GM12873 (cell line): Measurements from ENCODE around the gene PHLDB3.

Experiments used
- TF ChIP-seq, protein P1 (sequence below): IDR thresholded peaks from 2 replicates; pipeline ENCODE4 v1.5.1; 2012; ENCODE audit warnings: low read depth, mild to moderate bottlenecking, moderate library complexity, low read length, control low read depth; ENCODE audit not compliant: insufficient read depth; ENCODE audit errors: missing control alignments

Gene PHLDB3

DNA sequence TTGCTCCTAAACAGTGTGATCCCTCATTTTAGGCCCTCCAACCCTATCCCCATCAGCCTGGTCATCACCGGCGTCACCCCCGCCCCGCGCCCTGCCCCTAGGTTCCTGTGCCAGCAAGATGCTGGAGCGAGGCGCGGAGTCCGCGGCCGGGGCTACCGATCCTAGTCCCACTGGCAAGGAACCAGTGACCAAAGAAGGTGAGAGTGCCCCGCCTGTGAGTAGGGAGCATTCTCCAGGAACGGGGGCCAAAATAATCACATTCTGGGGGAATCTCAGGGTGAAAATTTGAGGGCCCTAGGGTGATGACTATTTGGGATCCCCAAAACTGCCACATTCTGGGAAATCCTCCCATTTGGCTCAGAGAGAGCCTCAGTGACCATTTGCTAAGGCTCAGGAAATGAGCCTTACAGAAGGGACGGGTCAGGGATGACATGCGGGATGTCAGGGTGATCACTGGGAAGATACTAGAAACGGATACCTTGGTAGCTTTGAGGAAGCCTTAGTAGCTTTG, 29.8 kb upstream of the PHLDB3 start:
- TF ChIP-seq, protein P1, sequence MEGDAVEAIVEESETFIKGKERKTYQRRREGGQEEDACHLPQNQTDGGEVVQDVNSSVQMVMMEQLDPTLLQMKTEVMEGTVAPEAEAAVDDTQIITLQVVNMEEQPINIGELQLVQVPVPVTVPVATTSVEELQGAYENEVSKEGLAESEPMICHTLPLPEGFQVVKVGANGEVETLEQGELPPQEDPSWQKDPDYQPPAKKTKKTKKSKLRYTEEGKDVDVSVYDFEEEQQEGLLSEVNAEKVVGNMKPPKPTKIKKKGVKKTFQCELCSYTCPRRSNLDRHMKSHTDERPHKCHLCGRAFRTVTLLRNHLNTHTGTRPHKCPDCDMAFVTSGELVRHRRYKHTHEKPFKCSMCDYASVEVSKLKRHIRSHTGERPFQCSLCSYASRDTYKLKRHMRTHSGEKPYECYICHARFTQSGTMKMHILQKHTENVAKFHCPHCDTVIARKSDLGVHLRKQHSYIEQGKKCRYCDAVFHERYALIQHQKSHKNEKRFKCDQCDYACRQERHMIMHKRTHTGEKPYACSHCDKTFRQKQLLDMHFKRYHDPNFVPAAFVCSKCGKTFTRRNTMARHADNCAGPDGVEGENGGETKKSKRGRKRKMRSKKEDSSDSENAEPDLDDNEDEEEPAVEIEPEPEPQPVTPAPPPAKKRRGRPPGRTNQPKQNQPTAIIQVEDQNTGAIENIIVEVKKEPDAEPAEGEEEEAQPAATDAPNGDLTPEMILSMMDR: no peak

DNA sequence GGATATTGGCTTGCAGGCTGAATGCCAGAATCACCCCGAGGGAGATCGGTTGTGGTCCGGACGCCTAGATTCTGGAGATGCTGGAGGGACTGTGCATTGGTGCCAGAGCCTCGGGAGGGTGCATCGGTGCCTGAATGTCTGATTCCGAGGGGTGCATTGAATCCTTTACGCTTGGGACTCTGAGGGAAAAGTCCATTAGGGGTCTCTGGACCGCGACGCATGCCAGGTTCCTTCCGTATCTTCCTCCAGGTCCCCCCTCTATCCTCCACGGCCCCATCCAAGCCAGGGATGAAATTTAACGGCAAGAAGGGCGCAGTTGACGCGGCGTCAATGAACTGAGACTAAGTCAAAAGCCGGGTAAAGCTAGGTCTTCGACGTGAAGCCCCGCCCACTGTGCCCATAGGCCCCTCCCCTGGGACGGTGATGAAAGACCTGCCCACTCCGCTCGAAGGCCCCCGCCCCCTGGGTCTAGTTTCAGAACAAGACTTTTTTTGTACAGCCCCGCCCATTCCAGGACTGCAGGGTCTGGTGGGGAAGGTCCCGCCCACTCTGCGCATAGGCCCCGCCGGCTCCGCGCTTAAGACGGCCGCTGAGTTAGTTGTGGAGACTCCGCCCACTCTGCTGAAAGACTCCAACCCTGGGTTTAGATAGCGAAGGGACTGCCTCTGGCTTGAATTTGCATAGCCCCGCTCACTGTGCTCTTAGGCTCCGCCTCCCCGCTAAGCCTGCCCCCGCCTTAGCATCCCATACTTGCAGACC, 29.2 kb upstream of the PHLDB3 start:
- TF ChIP-seq, protein P1: no peak

DNA sequence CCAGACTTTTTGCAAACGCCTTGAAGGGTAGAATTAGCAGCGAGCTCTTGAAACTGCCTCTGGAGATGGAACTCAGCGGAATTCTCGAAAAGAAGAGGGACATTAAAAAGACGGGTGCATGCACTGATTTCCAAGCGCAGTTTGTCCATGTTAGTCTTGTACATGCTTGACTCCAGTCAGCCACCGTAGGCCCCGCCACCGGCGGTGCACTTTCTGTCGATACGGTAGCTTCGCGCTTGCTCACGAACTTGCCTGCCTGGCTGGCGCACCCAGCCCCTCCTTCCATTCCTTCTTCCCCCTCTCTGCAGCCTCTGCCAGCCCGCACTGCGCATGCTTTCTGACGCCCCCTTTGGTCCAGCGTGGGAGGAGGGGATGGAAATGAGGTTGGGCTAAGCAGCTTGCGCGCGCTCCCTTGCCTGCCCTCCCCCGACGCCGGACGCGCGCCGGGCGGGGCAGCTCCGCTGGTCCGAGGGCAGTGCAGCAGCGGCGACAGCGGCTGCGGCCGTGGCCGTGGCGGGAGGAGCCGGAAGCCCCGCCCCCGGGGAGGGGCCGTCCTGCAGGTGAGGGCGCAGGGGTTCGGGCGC, 28.5 kb upstream of the PHLDB3 start, which contains the start of gene ZNF575:
Gene ZNF575 (plus strand): TSS at position 227 of the 584 bp plus-strand sequence. CDS start 1,235 bp downstream, outside the sequence.
- TF ChIP-seq, protein P1: no peak

DNA sequence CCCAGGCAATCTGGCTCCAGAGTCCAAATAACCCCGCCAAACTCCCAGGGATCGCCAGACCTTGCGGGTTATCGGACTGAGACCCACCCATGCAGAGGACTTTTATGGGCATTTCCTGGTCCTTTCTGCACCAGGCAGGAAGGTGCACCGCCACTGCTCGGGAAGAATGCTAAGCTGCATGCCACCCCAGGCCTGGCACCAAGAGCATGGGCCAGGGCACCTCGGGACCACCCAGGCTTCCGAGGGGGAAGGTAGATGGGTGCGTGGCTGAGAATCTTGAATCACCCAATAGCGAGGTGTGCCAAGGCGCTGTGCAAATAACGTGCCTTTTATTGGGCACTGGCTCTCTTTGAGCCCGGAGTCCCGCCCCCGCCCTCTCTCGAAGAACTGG, 28.0 kb upstream of the PHLDB3 start:
- TF ChIP-seq, protein P1: no peak

DNA sequence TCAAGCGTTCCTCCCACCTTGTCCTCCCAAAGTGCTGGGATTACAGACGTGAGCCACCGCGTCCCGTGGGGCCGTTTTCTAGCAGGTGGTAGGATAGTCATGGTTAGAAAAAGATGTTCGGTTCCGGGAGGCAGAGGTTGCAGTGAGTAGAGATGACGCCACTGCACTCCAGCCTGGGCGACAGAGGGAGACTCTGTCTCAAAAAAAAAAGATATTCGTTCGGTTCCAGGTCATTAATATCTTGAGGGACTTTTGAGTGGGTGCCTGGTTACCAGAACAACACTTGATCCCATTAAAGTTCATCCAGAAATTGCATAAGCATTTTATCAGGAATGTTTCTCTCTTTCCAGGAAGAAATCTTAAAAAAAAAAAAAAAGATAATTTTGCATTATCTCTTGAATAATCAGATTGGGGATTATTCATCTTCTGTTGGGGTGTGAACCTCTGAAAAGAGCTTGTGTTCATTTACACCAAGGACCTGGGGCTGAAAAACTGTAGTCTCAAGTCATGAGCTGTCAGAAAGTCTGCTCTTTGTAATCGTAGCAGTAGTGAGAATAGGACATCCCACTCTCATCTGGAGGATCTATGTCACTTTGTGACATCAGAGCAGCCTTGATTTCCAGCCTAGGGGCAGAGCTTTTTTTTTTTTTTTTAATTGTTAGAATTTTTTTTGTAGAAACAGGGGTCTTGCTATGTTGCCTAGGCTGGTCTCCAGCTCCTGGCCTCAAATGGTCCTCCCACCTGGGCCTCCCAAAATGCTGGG, 23.5 kb upstream of the PHLDB3 start:
- TF ChIP-seq, protein P1: no peak

DNA sequence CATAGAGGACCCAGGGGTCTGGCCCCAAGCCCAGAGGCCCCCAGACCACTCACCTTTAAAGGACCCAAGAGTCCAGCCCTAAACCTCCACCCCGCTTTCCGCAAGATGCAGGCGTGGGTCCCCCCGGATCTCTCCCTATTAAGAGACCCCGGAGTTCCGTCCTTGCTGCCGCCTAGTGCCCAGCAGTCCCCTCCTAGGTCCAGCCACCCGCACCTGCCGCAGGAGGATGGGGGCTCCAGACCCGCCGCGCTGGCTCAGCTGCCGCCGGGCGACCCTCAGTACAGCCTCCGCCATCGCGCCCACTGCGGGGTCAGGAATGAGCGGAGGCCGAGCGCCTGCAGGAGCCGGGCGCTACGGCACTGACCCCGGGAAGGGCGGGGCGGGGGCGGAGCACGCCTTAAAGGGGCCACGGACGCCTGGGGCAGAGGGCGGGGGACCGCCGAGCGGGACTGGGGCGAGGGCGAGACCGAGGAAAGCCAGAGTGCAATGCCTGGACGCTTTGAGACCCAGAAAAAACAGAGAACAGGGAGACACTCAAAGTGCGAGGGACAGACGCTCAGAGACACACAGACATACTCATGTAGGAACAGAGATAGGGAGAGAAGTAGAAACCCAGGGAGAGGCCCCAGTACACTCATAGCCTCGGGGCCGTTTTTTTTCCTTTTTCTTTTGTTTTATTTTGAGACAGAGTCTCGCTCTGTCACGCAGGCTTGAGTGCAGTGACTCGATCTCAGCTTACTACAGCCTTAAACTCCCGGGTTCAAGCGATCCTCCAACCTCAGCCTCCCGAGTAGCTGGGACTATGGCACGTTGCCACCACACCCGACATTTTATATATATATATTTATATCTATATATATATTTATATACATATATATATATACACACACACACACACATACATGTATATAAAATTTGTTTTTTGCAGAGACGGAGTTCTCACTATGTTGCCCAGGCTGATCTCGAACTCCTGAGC, 22.6 kb upstream of the PHLDB3 start, which contains the start of gene ETHE1:
Gene ETHE1 (minus strand): TSS at position 318 of the 976 bp plus-strand sequence. CDS start 24 bp downstream, at position 294.
- TF ChIP-seq, protein P1: no peak
